ENCODE results near the gene INS.

Gene INS

DNA sequence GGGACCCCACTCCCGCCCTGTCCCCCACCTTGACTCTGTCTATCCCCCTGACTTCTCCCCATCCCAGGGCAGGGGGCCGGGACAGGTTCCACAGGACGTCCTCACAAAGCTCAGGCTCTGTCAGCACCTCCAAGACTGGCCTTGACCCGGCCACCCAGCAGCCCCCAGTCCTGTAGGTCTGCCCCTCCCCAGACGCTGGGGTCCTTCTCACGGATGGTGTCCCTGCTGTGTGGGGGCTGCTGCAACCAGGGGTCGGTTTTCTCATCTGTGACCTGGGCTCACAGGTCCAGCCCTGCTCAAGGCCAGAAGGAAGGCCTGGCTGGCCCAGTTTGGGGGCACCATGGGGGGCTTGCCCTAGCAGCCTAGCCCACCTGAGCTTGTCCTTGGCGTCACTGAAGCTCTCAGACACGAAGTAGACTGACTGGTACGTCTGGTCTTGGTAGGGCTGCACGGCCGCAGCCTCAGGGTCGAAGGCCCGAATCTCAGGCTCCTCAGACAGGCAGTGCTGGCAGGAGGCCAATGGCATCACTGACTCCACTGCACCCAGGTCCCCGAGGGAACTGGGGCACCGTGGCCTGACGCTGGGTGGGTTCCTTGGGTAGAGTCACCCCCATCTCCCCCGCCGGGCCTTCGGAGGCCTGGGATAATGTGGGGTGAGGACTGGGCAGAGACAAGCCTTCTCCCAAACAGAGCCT, 4.0 kb upstream of the INS start:
- no peak for DNase-seq (ENCODE audit: low read depth)

DNA sequence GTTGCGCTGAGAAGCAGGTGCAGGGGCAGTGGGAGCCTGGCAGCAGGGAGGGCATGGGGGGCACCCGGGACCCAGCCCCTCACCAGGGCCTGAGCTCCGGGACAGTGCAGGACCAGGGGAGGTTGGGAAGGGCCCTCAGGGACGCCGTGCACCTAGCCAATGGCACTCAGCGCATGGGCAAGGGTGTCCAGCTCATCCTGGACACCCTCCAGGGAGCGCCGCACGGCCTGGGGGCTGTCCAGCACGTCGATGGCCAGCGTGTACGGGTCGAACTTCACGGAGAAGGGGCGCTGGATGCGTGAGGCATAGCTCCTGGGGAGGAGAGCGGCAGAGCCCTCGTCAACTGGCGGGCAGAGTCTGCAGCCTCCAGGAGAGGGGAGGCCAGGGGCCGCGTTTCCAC, 3.1 kb upstream of the INS start:
- no peak for DNase-seq (ENCODE audit: low read depth)

DNA sequence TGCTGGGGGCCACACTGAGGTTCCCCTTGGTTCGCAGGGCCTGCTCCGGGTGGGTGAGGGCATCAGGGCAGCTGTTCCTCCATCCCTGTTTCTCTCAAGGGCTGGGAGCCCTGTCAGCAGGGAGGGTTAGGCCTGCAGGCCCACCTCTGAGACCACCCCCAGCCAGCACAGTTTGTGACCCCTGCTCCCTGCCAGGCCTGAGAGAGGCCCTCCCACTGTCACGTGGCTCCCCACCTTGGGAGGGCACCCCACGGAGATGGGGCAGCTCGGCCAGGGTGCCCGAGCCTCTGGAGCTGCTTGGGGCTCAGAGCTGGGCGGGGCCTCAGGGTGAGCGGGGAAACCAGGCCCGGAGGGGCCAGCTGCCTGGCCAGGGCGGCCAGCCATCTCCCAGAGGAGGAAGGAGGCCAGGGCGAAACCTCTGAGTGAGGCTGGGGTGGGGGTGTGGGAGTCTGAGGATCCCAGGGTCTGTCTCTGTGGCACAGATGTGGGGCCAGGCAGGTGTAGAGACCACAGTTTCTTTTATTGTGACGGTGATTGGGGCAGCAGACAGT, 2.5 kb upstream of the INS start:
- no peak for DNase-seq (ENCODE audit: low read depth)

DNA sequence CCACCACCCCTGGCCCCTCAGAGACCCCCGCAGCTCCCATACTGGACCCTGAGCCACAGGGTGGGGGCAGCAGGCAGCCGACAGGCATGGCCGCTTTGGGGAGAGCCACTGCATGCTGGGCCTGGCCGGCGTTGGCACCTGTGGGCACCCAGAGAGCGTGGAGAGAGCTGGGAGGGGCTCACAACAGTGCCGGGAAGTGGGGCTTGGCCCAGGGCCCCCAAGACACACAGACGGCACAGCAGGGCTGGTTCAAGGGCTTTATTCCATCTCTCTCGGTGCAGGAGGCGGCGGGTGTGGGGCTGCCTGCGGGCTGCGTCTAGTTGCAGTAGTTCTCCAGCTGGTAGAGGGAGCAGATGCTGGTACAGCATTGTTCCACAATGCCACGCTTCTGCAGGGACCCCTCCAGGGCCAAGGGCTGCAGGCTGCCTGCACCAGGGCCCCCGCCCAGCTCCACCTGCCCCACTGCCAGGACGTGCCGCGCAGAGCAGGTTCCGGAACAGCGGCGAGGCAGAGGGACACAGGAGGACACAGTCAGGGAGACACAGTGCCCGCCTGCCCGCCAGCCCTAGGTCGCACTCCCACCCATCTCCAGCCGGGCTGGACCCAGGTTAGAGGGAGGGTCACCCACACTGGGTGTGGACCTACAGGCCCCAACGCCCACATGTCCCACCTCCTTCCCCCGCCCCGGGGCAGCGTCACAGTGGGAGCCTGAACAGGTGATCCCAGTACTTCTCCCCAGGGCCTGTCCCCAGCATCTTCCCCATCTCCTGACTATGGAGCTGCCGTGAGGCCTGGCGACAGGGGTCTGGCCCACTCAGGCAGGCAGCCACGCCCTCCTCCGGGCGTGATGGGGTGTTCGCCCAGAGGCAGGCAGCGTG, 1.2 kb downstream of the INS start:
- no peak for DNase-seq (ENCODE audit: low read depth)

DNA sequence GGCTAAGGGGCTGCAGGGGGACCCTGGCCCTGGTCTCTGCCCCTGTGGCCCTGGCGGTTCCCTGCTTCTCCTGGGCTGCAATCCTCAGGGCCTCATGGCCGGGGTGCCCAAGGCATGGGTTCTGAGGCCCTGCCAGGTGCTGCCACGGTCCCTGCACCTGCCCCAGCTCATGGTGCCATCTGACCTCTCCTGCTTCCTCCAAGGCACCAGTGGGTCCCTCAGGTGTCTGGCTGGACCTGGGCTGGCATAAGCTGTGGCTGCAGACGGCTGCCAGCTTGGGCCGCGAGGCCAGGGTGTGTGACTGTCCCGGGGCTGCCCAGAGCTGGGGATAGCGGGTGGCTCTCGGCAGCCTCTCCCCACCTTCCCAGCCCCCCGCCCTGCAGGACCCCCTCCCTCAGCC, 2.0 kb downstream of the INS start:
- no peak for DNase-seq (ENCODE audit: low read depth)

DNA sequence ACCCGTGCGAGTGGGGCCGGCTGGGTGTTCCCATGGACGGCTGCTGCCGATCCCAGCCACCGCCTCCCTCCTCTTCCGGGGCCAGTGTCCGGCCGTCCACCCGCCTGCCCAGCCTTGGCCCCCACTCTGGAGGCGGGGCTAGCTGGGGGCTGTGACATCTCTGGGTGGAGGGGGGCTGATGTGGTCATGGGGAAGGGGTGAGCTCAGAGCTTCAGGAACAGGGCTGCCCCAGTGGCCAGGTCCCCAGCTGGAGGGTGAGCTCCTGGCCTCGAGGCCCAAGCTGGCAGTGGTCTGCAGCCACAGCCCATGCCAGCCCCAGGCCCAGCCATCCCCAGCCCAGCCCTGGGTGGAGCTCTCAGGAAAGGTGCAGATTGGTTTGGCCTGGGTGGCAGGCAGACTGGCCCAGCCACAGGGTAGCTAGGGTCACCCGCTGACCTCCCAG, 2.7 kb downstream of the INS start:
- no peak for DNase-seq (ENCODE audit: low read depth)

DNA sequence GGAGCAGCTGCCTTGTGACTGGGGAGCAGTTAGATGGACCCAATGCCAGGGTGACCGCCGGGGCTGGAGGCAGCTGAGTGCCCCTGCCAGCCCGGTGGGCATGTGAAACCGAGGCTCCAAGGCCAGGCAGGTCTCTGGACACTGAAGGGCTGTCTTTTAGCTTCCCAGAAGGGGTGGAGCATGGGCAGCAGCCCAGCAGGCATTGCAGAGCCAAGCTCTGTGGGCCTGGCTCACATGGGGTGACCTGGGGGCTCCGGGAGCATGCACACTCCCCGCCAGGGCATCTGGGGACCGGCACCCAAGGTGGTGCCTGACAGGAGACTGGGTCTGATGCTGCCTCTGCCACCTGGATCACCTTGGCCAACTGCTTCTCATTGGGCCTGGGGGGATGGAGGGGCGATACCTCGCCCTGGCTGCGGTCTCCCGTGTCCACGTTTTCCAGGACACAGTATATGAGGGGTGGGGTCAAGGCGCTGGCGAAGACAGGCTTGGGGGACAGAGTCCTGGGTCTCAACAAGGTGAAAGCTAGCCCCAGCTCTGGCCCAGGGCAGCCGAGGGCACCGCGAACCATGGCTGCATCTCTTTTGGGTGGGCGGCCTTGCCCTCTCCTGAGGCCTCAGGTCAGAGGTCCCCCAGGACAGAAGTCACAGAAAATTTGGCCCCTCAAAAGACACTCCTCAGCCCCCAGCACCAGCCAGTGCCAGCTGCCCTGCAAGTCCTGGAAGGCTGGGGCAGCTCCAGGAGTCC, 3.5 kb downstream of the INS start:
- no peak for DNase-seq (ENCODE audit: low read depth)

DNA sequence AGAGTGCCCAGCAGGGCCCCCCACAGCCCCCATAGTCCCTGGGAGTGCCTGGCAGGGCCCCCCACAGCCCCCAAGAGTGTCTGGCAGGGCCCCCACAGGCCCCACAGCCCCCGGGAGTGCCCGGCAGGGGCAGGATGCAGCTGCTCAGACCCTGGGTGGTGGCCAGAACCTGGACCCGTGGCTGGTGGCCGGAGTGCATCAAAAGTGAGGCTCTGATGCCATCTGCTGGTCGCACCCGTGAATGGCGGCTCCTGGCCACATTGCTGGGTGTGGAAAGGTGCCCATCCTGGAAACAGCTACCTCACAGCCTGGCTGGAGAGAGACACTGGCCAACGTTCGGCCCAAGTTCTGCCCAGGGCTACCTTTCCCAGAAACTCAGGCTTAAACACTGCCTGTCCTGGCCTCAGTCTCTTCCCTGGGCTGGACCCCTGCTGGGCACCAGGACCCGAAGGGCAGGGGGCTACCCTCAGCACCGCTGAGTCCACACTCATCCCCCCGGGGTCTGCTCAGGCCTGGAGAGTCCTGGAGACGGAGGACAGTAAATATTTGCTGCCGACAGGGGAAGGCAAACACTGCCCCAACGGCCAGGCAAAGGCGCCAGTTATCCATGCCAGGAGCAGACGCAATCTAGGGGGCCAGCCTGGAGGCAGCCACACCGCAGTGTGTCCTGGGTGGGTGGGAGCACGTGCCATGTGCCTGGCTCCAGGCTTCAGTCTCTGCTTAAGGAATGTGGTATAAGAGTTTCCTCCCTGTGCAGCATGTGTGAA, 4.4 kb downstream of the INS start:
- DNase-seq (ENCODE audit: low read depth): no peak

DNA sequence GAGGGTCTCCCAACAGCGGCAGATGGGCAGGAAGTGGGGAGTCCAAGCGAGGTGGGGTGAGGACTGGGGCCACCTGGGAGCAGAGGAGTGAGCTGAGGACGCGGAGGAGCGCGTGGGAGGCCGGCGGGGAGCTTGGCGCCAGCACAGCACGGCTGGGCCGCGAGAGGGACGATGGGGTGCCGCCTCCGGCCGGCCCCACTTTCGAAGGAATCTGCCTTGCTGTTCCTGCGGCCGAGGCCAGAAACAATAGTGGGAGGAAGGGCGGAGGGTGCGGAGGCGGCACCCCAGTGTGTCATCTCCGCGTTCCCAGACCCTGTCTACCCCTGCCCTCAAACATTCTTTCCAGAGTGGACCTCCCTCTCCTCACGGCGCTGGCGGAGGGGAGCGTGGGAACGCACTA, 5.5 kb downstream of the INS start:
- no peak for DNase-seq (ENCODE audit: low read depth)

DNA sequence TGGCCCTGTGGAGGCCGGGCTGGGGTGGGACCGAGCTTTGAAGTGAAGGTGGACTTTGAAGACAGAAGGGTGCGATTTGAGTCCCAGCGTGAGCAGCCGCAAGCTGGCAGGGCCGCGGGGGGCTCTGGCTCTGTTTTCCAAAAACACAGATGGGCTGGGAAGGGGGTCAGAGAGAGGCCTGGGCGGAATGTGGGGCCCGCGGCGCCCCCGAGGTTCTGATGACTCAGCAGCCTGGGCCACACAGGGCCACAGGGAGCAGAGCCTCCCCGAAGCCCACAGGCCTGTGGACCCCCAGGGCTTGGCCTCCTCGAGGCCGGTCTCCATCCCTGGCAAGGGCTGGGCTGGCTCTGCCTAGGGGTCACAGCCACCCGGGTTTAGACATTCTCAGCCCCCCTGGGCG, 6.1 kb downstream of the INS start:
- DNase-seq (ENCODE audit: low read depth): no peak

DNA sequence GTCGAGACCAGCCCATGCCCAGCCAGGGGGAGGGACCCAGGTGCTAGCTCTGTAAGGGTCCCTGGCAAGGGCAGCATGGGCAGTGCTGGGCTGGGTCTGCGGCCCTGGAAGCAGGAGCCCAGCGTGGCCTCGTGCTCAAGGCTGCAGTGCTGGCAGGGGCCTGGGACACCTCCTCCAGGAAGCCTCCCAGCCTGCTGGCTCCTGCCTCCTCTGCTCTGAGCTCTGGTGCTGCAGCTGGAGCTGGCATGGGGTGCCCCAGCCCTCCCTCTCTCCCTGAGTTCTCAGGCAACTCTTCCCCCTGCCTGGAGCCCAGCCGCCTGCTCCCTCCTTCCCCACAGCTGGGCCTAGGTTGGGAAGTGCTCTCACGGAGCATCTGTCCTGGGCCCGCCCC, 6.8 kb downstream of the INS start:
- no peak for DNase-seq (ENCODE audit: low read depth)

DNA sequence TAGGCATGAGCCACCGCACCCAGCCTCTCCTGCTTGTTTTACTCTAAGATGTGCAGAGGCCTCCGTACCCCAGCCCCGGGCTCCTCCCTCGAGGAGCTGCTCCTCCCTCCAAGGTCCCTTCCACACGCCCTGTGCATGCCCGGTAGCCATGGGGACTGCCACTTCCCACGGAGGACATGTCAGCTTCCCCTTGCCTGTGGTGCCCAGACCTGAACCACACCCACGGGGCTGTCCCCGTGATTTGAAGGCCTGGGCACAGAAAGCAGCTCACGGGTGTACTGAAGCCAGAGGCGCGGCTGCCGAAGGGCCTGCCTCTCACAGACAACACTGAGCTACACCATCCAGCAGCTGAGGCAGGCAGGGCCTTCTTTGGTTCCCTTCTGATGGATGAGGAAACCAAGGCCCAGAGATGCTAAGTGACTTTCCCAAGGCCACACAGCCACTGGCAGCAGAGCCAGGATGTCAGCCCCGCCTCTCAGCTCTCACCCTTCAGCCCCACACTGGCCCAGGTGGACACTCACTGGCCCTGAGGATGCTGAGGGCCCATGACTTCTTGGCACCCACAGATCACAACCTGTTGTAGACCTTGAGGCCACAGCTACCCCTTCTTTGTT, 7.3 kb downstream of the INS start:
- DNase-seq (ENCODE audit: low read depth): no peak

DNA sequence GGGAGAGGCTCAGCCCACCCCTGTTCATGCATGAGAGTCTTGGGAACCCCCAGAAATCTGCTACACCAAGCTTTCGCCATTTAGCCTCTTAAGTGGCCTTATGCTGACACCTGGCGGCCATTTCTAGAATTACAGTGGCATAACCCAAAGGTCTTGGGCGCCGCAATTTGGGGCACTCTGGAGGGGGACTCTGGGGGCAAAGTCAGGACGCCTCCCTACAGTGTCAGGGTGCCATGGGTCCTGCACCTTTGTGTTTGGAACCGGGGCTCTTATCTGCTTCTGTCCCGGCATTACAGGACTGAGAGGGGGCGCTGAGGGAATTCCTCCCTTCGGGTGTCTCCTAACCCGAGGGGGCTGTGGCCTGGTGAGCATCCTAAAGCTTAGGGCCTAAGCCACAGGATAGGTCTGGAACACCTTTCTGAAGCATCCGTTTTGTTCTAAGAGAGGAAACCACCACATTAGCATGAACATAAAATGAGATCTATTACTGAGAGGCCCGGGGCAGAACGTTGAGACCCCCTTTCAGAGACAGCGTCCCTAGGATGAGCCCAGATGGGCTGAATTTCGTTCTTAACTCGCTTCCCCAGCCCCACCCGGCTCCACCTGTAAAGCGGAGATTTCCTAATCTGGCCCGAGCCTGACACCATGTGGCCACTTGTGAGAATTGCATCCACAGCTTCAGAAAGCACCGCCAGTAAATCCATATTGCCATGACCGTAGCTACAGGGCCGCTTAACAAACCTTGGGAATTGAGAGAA, 9.3 kb downstream of the INS start:
- no peak for DNase-seq (ENCODE audit: low read depth)

DNA sequence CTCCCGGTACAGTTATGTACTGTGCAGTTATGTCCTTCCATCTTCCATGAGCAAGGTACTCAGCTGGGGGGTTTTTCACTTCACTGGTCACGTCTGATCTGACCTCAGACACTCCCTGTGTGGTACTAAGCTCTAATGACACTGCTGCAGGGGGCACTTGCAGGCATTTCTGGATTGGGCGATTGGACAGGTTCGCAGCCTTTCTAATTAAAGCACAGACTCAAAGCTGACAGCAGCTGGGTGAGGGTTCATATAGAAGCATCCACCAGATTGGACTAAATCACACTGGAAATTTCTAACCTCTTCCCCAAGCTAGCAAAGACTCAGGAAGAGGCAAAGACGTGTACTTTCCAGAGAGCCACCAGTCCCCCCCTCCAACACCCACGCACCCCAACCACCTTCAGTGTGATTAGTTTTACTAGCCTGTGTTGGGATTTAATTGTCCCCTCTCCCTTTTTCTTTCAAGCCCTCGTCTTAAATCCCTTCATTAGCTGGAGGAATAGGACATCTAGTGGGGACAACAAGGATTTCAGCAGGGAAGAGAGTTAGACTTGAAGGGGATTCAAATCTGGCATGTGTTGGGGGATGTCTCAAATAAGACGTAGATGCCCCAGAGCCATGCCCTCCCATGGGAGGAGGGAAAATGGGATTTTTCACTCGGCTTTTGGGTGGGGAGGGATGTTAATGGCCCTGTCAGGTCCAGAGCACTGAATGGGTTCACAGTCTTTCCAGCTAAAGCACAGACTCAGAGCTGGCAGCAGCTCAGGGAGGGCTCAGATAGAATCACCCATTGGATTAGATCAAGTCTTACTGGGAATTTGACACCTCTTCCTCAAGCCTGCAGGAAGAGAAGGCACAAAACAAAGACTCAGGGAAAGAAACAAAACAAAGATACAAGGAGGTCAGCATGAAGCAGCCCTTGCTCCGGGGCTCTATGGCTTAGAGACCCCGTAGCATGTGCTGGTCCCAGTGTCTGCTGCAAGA, 10.9 kb downstream of the INS start:
- no peak for DNase-seq (ENCODE audit: low read depth)

DNA sequence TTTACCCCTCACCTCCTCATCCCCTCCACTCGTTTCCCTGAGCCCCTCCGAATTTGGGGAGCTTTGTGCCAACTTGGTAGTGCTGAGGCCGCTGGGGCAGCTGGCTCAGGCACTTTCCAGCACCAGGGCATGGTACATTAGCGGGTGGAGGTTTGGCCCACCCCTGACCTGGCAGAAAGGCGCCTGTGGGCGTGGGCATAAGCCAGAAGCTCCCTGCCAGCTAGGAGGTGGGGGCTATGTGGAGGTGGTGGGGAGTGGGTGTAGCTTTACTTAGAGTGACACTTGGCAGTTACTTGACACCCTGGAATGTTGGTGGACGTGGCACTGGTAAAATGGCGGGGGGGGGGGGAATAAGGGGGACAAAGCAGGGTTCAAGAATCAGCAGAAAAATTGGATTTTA, 11.5 kb downstream of the INS start:
- DNase-seq (ENCODE audit: low read depth): no peak

DNA sequence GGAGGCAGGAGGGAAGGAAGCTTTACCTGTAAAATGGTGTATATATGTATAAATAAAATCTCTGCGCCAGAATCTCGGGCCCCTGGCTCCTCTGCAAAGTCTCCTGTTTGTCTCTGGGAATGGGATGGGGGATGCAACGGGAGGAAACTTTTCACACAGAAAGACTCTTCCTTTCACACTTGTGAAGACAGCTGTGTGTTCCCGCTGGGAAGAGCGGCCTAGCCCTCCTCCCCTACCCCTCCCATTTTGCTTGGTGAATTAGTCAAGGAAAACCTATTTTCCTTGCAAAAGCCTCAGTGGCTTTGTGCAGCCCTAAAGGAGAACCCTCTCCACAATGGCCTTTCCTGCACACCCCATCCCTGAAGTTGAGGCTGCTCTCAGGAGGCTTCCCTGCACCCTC, 12.4 kb downstream of the INS start:
- no peak for DNase-seq (ENCODE audit: low read depth)

DNA sequence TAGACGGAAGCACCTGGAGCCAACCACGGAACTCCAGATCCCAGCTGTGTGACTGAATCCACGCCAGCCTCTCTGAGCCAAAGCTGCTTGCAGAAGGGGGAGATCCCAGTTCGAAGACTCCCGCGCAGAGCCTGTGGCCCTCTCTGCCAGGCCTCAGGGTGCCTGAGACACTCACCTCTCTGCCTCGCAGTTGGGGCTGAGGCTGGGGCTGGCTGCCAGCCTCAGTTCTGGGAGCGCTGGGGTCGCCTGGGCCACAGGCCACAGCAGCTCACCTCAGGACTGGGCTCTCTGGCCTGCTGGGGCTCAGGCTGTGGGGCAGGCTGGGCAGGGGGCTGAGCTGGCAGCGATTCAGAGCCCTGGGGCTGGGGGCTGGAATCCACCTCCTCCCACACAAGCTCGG, 13.6 kb downstream of the INS start:
- DNase-seq (ENCODE audit: low read depth): no peak

DNA sequence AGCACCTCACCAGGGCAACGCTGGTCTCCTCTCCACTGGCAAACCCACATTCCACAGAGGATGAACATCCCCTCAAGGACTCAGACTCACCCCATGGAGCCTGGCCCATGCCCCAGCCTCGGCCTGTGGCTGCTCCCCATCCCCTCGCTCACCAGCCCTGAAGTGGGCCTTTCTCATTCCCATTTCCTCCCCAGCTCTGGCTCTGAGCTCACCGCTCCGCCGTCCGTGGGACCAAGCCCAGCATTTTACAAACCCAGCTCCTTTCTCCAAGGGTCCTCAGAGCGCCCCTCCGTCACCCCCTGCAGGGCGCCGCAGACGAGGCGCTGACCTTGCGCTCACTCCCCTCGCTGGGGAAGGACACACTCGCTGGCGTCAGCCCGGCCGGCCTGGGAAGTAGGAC, 15.0 kb downstream of the INS start:
- no peak for DNase-seq (ENCODE audit: low read depth)

DNA sequence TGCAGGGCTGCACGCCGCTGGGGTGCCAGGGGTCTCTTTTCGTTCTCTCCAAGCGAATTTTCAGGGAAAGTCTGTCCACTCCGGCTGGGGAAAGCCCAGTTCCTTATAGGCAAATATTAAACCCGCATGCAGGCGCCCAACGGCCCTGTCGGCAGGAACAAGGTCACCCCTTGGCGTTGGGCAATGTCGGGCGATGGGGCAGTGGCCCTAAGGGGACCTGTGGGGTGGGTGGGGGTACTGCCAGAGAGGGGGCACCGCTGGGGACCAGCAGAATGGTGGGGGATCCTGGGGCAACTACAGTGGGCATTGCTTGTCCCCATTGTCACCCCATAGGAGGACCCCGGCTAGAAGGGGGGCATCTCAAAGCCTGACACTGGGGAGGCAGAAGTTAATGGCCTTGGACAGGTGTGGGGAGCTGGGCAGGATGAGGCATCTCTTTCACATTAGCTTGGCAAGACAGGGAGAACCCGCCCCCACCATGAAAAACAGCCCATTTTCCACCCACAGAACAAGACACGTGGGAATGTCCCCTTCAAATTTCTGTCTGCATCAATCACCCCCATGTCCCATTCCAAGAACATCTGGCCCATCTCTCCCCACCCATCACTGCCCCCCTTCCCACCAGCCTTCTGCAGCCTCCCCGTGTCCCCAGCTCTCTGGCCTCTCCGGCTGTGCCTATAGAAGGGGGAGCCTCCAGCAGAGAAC, 16.3 kb downstream of the INS start:
- DNase-seq (ENCODE audit: low read depth): no peak

Measured in CMK (cell line).